GM19467 (cell line): ENCODE results near the gene PNMA6E.

Experiments used
- ATAC-seq: cut with Tn5 transposase; IDR thresholded peaks from one replicate; pipeline ENCODE4 v1.9.1; 2021; ENCODE audit warnings: mild to moderate bottlenecking, moderate library complexity; ENCODE audit not compliant: unreplicated experiment

Gene PNMA6E

DNA sequence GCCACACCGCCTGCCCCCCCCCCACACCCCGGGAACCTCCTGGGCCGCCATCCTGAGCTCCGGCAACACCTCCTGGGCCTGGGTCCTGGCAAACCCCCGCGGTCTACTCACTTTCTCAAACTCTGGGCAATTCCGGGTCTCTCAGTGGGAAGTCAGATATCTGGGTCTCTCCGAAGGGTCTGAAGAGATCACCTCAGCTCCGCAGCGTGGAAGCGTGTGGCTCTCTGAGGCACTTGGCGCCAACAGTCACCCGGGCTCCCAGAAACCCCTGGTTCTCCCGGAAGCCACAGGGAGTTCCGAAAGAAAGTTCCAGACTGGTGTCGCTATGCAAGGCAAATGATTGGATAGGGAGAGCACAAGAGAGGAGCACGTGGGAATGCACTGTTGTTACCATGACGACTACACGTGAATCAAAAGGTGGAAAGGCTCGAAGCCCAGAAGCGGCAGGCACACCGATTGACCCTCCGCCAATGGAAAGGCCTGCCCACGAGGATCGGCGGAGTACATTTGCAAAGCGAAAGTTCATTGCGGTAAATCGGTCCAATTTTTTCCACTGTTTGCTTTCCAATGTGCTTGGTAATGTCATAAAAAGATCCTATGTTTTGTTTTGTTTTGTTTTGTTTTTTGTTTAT is at the start of gene PNMA6E:
PNMA6E (minus strand) TSS at position 218 of the 632 bp plus-strand sequence. CDS start 2,501 bp downstream, outside the sequence.
- ATAC-seq = no peak

DNA sequence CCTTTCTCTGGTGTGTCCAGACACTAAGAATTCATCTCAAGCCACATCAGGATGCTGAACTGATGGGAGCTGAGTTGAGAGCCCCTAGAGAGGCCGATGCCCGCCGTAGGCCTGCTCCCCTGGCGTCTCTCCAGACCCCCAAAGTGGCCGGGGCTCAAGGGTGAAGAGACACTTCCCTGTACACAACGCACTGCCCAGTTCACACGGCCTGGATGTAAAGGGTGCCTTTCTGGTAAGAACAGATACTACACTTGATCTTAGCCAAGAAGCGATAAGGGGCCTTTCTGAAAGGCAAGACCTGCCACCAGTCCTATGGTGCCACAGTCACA is 49.8 kb upstream of the PNMA6E start:
- no peak for ATAC-seq

DNA sequence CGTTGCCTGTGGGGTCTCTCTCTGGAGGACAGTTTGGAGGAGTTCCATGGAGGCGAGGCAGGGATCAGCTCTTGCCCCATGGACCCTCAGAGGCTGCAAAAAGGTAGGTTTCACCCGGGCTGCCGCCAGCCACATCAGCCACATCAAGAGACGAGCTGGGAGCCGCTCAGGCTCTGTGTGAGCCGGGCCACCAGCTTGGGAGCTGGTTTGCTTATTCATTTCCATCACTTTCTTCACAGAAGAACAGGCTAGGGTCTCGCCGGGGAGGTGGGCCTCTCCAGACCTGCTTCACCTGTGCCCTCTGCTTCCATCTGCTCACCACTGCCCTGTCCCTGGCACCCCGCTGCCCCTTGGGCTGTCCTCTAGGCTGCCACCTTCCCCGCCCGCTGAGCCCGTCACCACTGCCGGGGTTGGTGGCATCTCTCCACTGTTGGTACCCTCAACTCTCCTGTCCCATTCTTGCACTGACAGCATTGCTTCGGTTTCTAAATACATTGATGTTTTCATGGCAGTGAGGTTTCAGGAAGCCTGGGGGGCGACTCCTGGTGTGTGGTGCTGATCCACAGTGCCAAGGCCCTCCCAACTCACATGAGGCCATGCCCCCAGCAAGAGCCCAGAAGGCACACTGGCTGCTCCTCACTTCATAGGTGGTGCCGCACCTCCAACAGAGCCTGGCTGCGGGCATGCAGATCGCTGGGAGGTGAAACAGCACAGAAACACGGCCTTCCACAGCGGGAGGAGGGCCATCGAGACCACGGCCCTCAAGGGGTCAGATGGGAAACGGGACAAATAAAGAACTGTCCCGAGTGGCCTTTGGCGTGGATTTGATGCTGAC is 49.2 kb upstream of the PNMA6E start:
- ATAC-seq = no peak

DNA sequence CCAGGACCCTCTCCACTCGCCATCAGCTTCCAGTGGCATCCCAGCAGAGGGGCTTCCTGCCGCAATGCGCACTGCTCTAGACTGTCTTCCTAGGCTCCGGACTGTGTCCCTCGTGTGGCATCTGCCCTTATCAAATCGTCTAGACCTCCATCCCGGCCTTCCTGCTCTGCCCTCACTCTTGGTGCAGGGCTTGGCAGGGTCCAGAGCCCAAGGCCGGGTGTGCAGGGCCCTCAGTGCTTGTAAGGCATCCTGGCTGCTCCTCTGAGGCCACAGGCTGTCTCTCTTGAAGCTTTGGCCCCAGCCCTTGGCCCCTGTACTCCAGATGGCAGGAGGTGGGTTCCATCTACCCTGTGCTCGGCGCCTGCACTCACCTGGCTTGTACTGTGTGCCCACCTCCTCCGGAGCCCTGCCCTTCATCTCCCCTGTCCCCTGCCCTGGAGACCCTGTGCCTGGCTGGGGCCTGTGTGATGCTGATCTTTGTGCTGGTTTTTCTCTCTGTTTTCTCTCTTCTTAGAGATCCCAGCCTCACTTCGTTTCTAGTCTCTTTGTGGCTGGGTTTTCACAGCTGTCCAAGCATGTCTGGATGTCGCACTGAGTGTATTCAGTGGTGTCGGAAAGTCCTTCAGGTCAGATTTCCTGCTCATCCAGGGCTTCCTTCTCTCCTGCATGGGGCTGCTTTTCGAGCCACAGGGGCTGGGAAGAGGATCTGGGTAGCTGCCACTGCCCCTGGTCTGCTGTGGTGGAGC is 48.4 kb upstream of the PNMA6E start:
- no peak for ATAC-seq

DNA sequence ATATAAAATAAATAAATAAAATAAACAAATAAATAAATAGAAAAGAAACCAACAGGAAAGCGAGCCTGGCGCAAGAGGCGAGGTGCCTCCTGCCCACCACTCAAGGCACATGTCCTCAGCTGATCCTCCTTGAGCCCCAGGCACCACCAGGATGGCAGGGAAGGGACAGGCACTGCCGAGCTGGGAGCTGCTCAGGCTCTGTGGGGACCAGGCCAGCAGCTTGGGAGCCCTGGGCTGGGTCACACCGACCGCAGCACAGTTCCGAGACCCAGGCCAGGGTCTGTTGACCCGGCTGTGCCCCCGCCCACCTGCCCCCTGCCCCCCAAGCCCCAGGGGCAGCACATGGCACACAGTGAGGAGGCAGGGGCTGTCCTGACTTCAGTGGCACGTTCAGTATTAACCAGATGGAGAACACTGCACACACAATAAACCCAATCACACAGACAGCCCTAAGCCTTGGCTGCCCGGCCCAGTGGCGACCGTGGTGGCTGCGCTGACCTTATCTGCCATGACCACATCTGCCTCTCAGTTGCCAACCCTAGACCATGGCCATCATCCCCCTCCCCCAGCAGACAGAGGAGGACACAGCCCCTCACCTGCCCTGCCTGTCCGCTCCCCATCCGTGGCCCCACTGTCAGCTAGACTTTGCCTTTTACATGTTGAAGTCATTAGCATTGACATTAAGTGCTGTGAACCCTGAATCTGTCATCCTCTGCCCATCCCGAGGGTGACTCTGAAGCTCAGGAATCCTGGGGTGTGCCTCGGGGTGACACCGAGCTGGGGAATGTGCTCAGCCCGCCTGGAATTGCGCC is 47.6 kb upstream of the PNMA6E start:
- ATAC-seq = no peak

DNA sequence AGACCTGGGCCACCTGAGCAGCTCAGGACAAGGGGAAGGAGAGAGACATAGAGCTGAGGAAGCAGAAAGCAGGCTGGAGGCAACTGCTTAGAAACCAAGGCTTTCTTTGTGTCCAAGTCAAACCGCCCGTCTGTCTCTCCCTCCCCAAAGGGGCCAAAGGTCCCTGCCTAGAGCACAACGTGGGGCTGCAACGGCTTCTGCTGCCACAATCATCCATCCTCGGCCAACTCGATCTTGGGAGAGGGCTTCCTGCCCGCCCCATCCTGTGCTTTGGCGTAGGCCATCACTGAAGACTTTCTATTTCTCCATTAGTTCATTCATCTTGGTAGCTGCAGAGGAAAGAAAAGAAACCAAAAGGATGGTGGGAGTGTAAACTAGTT is 46.4 kb upstream of the PNMA6E start:
- ATAC-seq = no peak

DNA sequence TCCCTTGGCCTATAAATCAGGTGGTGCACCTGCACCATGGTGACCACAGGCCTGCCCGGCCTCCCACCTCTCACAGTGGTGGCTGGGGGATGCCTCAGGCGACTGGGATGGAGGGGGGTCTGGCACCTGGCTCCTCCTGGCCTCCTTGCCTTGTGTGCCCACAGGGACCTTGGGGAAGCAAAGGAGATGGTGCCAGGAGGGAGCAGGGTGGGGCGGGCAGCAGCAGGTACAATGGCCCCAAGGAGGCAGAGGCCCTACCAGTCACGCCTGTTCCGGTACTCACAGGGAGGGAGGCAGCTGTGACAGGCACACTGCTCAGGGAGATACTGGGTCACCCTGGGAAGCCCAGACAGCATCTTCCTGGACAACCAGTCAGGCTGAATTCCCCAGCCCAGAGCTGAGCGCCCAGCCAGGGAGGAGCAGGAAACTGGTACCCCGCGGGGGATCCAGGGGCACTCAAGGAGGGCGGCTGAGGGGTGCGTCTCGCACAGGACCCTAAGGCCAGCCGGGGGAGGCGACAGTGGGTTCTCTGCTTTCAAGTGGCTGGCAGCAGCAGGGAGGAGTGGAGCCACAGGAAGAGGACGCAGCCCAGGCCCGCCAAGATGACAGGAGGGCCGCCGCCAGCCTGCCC is 45.9 kb upstream of the PNMA6E start:
- ATAC-seq = no peak

DNA sequence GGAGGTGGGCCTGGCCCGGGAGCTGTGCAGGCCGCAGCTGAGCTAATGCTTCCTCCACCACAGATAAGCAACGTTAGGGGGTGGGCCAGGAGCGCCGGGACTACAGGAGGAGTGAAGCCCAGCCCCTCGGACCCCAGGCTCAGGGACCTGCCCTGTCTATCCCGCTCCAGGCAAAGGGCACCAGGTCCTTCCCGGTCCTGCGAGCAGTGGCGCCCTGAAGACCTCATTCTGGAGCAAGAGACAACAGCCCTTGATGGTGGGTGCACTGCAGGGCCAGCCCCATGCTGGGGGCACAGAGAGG is 45.4 kb upstream of the PNMA6E start:
- no peak for ATAC-seq

DNA sequence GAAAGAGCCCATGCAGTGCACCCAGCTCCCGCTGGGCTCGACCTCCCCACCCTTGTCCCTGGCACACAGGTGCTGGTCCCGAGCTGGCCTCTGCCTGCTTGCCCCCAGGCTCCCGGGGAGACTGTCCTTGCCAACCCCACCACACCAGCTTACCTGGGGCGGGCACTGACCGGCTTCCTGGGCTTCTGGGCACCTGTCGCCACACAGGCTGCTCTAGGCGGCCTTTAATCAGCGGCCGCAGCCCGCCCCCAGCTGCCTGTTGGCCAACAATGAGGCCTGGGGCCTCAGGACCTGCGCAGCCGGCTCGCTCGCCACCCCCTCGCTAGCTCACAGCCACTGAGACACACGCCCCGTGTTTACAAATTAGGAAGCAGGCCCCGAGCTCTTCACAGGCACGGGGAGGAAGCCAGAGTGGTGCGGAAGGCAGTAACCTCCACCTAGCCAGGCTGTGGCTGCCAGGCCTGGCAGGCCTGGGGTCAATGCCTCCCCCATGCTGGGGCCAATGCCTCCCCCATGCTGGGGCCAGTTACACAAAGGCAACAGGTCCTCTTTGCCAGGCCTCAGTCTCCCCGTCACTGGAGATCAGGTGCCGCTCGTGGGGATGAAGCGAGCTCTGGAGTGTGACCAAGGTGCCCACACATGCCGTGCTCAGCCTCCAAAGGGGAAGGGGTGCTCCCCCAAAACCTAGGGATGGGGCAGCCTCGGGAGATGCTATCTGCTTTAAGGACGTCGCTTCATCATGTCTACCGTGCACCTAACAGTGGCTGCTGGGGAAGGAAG is 44.9 kb upstream of the PNMA6E start, which contains the start of gene TREX2:
TREX2 (minus strand) TSS at position 201 of the 780 bp plus-strand sequence. CDS start 626 bp downstream, outside the sequence.
- no peak for ATAC-seq

DNA sequence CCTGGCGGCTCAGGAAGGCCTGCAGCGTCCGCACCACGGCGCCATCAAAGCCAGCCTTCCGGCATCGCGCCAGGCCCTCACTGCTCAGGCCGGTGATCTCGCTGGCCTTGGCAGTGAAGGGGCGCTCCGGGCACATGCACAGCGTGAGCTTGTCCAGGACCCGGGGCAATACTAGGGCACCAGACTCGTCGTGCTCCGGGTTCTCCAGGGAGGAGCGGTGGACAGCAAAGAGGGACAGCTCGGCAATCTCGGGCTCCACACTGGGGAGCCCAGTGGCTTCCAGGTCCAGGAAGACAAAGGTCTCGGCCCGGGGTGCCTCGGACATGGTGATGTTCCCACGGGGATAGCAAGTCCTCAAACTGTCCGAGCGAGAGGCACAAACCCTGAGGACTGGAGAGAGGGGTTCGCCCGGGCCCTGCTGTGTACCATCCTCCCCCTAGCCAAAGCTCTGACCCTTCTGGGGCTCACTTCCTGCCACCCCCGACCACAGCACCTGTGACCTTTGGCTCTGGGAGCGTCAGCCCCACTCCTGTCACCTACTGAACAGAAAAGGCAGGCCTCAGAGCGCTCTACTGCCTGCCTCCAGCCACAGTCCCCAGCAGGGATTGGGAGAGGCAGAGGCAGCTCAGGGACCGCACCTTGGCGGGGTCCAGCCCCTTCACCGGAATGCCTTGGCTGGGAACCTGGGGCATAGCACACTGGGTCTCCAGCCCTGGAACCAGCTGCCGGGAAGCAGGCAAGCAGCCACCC is 44.1 kb upstream of the PNMA6E start:
- no peak for ATAC-seq

DNA sequence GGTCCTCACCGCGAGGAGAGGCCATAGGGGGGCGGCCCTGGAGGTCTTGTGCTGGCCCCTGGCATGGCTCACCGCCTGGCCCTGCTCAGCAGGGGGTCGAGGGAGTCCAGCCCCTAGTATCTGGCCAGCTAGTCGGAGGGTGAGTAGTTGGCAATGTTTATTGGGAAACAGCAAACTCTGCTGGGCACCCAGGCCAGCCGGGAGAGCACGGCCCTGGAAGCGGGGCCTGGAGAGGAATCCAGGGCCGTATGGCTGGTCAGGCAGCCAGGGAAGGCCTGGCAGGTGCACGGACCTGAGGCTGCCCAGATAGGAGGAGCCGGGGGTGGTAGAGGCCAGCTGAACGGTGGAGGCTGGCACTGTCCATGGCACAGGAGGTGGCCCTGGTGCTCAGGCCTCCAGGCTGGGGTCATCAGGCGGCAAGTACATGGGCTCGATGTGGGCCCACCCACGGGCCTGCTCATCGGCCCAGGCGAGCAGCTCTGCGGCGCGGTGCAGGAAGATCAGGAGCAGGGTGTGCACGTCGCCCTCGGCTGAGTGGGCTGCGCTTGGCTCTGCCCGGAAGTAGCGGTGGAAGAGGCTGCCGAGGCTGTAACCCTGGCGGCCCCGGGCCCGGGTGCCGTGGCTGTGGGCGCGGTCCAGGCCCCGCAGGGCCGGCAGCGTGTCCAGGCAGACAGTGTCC is 43.3 kb upstream of the PNMA6E start:
- no peak for ATAC-seq

DNA sequence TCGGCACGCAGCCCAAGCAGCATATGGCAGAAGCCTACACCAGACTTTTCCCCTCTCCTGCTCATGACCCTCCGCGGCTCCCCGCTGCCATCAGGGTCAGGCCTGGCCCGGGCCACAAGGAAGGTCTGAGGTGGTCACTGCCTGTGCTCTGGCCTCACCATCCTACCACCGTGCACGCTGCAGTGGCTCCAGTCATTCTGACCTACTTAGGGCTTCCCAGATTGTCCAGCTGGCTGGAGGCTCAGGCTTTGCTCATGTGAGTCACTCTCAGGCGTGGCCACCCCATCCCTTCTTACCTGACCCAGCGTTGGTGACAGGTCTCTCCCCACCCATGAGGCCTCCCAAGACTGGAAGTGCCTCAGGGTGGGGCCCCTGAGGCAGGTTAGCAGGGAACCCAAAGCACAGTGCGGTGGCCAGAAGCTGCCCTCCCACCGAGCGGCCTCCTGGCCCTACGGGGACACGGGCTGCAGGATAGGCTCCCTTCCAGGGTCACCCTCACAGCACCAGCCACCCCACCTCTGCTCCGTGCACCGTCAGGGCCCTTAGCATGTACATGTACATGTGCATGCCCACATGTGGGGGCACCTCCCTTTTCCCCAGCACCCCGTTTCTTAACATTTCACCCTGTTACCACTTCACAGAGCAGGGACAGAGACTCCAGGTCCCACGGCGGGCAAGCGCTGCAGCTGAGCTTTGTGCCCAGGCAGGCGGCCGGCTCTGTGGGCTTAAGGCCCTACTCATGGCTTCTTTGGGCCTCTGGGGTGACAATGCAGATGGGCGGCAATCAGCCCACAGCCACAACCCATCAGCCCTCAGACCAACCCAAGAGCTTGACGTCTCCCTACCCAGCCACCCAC is 42.6 kb upstream of the PNMA6E start:
- ATAC-seq = no peak

DNA sequence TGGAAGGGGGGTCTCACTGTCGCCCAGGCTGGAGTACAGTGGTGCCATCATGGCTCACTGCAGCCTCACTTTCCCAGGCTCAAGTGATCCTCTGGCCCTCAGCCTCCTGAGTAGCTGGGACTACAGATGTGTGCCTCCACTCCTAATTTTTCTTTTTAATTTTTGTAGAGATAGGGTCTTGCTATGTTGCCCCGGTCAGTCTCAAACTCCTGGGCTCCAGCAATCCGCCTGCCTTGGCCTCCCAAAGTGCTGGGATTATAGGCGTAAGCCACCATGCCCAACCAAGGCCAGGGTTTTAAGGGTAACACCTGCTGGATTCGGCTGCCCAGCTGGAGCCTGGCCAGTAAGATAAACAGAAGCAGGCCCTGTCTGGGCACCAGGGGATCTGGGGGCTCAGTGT is 41.3 kb upstream of the PNMA6E start:
- no peak for ATAC-seq

DNA sequence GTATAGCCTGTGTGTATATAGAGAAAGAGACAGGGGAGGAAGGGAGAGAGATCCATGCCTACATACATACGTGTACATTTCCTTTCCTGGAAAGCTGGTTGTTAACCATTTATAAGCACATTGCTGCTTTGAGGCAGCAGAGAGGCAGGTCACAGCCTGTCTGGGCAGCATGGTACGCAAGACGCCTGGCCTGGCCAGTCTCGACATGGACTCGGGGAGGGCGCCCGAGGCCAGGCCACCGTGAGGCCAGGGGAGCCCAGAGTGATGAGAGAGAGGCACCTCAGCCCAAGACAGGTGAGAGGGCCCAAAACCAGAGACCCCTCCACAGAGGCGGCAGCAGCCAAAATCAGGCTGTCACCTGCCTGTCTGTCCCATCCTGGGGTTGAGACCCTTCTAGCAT is 40.8 kb upstream of the PNMA6E start:
- ATAC-seq = no peak

DNA sequence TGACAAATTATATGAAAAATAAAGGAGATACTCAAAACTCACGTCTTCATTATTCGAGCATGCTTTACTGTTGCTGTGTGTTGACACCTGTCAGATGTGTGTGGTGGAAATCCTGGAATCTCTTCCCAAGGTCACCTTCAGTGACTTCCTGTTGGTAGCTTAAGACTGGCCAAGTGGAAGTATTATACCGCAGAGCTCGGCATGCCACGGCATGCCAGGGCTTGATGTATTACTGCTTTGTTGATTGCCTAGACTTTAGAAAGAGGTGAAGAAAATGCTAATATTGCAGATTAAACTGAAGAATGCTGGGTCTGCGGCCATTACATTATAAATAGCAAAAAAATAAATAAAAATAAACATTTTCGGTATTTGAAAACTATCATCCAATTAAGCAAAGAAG is 40.1 kb upstream of the PNMA6E start:
- no peak for ATAC-seq

DNA sequence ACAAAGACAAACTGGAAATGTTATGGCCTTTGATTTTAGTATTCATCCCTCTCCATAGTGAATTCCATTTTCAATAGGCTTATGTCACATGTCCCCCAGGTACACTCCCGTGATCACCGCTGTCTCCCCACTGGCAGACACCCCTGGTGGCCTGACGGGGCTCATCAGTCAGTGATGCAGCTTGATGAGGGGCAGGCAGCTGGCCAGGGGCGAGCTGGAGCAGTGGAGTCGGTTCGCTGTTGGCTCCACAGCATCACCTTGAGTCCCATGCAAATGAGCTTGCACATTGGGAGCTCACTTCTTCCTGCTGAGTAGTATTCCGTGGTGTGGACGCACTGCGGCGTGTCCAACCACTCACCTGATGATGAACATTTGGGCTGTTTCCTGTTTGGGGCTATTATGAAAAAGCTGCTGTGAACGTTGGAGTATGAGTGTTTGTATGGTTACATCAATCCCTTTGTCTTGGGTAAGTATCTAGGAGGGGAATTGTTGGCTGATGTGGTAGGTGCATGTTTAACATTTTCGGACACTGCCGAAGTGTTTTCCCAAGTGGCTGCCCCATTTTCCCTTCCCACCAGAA is 39.5 kb upstream of the PNMA6E start:
- no peak for ATAC-seq

DNA sequence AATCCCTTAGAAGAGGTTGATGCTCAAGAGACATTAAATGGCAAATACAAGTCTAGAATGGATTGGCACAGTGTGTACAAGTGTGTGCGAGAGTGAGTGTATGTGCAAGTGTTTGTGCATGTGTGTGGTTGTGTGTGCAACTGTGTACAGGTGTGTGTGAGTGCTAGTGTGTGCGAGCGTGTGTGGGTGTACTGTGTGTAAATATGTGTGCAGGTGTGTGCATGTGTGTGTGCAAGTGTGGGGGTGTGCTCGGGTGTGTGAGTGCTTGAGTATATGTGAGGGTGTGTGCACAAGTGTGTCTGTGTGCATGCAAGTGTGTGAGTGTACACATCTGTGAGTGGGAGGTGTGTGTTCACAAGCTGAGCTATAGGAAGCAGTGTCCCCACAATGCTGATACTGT is 38.8 kb upstream of the PNMA6E start:
- ATAC-seq = no peak
